ENCODE measurements around the gene UCK1.

DNA sequence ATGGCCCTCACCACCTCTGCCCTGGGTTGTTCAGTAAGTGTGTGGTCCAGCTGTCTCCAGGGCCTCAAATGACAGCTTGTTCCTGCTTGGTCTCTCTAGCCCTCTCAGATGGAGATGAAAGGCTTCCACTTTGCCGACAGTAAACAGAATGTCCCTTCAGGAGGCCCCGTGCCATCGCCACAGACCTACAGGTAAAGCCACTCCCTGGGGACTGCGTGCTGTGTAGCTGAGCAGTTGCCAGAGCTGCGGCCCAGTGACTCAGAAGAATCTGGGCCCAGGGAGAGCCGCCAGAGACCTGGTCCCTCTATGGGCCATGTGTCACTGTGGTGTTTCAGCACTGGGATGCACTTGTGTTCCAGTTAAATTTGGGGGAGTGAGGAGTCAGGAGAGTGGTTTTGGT is 39.0 kb downstream of the UCK1 start:
- TF ChIP-seq, protein P1, sequence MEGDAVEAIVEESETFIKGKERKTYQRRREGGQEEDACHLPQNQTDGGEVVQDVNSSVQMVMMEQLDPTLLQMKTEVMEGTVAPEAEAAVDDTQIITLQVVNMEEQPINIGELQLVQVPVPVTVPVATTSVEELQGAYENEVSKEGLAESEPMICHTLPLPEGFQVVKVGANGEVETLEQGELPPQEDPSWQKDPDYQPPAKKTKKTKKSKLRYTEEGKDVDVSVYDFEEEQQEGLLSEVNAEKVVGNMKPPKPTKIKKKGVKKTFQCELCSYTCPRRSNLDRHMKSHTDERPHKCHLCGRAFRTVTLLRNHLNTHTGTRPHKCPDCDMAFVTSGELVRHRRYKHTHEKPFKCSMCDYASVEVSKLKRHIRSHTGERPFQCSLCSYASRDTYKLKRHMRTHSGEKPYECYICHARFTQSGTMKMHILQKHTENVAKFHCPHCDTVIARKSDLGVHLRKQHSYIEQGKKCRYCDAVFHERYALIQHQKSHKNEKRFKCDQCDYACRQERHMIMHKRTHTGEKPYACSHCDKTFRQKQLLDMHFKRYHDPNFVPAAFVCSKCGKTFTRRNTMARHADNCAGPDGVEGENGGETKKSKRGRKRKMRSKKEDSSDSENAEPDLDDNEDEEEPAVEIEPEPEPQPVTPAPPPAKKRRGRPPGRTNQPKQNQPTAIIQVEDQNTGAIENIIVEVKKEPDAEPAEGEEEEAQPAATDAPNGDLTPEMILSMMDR (IDR thresholded peaks at IDR 0.05): no peak
- no peak for TF ChIP-seq POLR2A (IDR thresholded peaks at IDR 0.05)
